GM23338 (cell line): ENCODE measurements around the gene KCNIP3. TPM values are rescaled to one million over a fixed set of nuclear protein-coding genes. Genes with fewer than 3 reads are reported as not detected.

ENCODE experiments used
- ATAC-seq: fragments of 200-7000 bp; cut with Tn5 transposase; 3 replicates; pipeline ENCODE4 v1.9.1; 2020
- DNase-seq: peaks from one replicate; pipeline ENCODE4 v3.0.0-alpha.2; 2015; ENCODE audit warnings: low spot score
- H2AFZ ChIP-seq: fragments of 200-600 bp; sonication (generic); 2 replicates; pipeline ENCODE4 v1.8.0; 2016; ENCODE audit warnings: antibody characterized with exemption, mild to moderate bottlenecking, moderate library complexity
- H3F3A ChIP-seq: fragments of 200-600 bp; sonication (generic); replicated peaks from 2 replicates; pipeline ENCODE4 v1.8.0; 2017; ENCODE audit warnings: antibody characterized with exemption, mixed run types, low read depth
- H3K27ac ChIP-seq: fragments of 200-600 bp; sonication (generic); 2 replicates; pipeline ENCODE4 v1.6.1; 2016; ENCODE audit warnings: low read depth
- H3K27me3 ChIP-seq: fragments of 200-600 bp; sonication (generic); 2 replicates; pipeline ENCODE4 v1.8.0; 2016; ENCODE audit warnings: mild to moderate bottlenecking, mixed run types, moderate library complexity; ENCODE audit not compliant: insufficient read depth
- H3K36me3 ChIP-seq: fragments of 200-600 bp; sonication (generic); 2 replicates; pipeline ENCODE4 v1.8.0; 2016; ENCODE audit warnings: mild to moderate bottlenecking; ENCODE audit not compliant: insufficient read depth
- H3K4me1 ChIP-seq: fragments of 200-600 bp; sonication (generic); 2 replicates; pipeline ENCODE4 v1.8.0; 2016; ENCODE audit warnings: mild to moderate bottlenecking, moderate library complexity; ENCODE audit not compliant: insufficient read depth
- H3K4me2 ChIP-seq: fragments of 200-600 bp; sonication (generic); 2 replicates; pipeline ENCODE4 v1.7.1; 2017; ENCODE audit warnings: mixed run types
- H3K4me3 ChIP-seq: fragments of 200-600 bp; sonication (generic); 2 replicates; pipeline ENCODE4 v1.6.1; 2016; ENCODE audit warnings: mixed run types
- H3K79me2 ChIP-seq: fragments of 200-600 bp; sonication (generic); replicated peaks from 2 replicates; pipeline ENCODE4 v1.8.0; 2017; ENCODE audit warnings: mild to moderate bottlenecking; ENCODE audit not compliant: insufficient read depth
- H3K9me2 ChIP-seq: fragments of 200-600 bp; sonication (generic); 2 replicates; pipeline ENCODE4 v1.8.0; 2017; ENCODE audit not compliant: insufficient read depth
- H4K20me1 ChIP-seq: fragments of 200-600 bp; sonication (generic); replicated peaks from 2 replicates; pipeline ENCODE4 v1.8.0; 2017; ENCODE audit warnings: mild to moderate bottlenecking; ENCODE audit not compliant: insufficient read depth
- H3K27ac Mint-ChIP-seq: 2 replicates; pipeline ENCODE4 v1.8.0; 2020; ENCODE audit warnings: inconsistent platforms, mild to moderate bottlenecking, moderate library complexity, mixed read lengths
- H3K27me3 Mint-ChIP-seq: 3 replicates; pipeline ENCODE4 v1.8.0; 2022; ENCODE audit warnings: low read depth, mild to moderate bottlenecking, moderate library complexity, mixed read lengths, inconsistent platforms; ENCODE audit not compliant: insufficient read depth, poor library complexity
- H3K36me3 Mint-ChIP-seq: 3 replicates; pipeline ENCODE4 v1.8.0; 2021; ENCODE audit warnings: low read depth, mild to moderate bottlenecking, inconsistent platforms, moderate library complexity, mixed read lengths
- H3K4me1 Mint-ChIP-seq: 3 replicates; pipeline ENCODE4 v1.8.0; 2020; ENCODE audit warnings: mild to moderate bottlenecking, inconsistent platforms, mixed read lengths
- H3K4me3 Mint-ChIP-seq: 3 replicates; pipeline ENCODE4 v1.8.0; 2021; ENCODE audit warnings: moderate library complexity, mild to moderate bottlenecking, inconsistent platforms, mixed read lengths
- H3K9me3 Mint-ChIP-seq: 3 replicates; pipeline ENCODE4 v1.8.0; 2020; ENCODE audit warnings: moderate library complexity, mild to moderate bottlenecking, inconsistent platforms, mixed read lengths
- POLR2AphosphoS5 ChIP-seq: IDR thresholded peaks from 2 replicates; pipeline ENCODE4 v1.6.1; 2016; ENCODE audit warnings: antibody characterized with exemption, low read depth
- ZNF114 ChIP-seq: fragments of 250-450 bp; sonication (Bioruptor Pico); IDR thresholded peaks from 2 replicates; pipeline ENCODE4 v1.5.0; 2020; ENCODE audit warnings: mild to moderate bottlenecking, moderate library complexity
- polyA plus RNA-seq: library from polyadenylated mRNA; unstranded; fragments of >200 nt; fragmentation: Nextera tagmentation; extraction: Ambion mirVana; gene quantifications from 2 replicates; pipeline ENCODE4 v1.2.1, GENCODE V29; 2016
- total RNA-seq: library from RNA; depleted of rRNA; stranded (reverse); fragments of >200 nt; shearing (Covaris generic); gene quantifications from 2 replicates; pipeline ENCODE4 v1.2.3, GENCODE V29; 2014
- TF ChIP-seq, protein P1 (sequence below): IDR thresholded peaks from 2 replicates; pipeline ENCODE4 v1.6.1; 2016; ENCODE audit warnings: antibody characterized with exemption
- TF ChIP-seq, protein P2 (sequence below), 2 experiments: fragments of 200-600 bp in 1 of 2; sonication (generic) in 1 of 2; conservative IDR thresholded peaks; 2 replicates each; pipeline versions ENCODE4 v1.5.1 to v1.6.1; 2016 to 2017; ENCODE audit warnings: antibody characterized with exemption in 2 of 2, low read depth in 2 of 2, mild to moderate bottlenecking in 2 of 2, moderate library complexity in 1 of 2
- TF ChIP-seq, protein P3 (sequence below): fragments of 250-450 bp; sonication (Bioruptor Pico); IDR thresholded peaks from 2 replicates; pipeline ENCODE4 v1.5.0; 2020; ENCODE audit warnings: mild to moderate bottlenecking, moderate library complexity

KCNIP3 gene
- total and polyA plus RNA-seq, 2 experiments from 2014 or later: 0.32 to 0.83 TPM

DNA sequence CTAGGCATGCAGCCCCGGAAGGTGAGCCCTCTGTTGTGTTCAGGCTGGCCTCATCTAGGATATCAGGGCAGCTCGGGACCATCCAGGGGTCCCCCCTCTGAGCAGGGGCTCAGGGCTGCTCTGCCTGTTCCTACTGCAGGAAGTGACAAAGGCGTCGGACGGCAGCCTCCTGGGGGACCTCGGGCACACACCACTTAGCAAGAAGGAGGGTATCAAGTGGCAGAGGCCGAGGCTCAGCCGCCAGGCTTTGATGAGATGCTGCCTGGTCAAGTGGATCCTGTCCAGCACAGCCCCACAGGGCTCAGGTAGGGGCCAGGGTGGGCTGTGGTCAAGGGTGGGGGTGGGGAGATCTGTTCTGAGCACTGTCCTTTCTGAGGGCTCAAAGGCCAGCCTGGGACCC is 13.1 kb downstream of the KCNIP3 start (continued):
- TF ChIP-seq, protein P1, sequence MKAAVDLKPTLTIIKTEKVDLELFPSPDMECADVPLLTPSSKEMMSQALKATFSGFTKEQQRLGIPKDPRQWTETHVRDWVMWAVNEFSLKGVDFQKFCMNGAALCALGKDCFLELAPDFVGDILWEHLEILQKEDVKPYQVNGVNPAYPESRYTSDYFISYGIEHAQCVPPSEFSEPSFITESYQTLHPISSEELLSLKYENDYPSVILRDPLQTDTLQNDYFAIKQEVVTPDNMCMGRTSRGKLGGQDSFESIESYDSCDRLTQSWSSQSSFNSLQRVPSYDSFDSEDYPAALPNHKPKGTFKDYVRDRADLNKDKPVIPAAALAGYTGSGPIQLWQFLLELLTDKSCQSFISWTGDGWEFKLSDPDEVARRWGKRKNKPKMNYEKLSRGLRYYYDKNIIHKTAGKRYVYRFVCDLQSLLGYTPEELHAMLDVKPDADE: no peak
- TF ChIP-seq, protein P2, sequence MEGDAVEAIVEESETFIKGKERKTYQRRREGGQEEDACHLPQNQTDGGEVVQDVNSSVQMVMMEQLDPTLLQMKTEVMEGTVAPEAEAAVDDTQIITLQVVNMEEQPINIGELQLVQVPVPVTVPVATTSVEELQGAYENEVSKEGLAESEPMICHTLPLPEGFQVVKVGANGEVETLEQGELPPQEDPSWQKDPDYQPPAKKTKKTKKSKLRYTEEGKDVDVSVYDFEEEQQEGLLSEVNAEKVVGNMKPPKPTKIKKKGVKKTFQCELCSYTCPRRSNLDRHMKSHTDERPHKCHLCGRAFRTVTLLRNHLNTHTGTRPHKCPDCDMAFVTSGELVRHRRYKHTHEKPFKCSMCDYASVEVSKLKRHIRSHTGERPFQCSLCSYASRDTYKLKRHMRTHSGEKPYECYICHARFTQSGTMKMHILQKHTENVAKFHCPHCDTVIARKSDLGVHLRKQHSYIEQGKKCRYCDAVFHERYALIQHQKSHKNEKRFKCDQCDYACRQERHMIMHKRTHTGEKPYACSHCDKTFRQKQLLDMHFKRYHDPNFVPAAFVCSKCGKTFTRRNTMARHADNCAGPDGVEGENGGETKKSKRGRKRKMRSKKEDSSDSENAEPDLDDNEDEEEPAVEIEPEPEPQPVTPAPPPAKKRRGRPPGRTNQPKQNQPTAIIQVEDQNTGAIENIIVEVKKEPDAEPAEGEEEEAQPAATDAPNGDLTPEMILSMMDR (conservative IDR thresholded peaks at IDR 0.05; ENCODE audit: low read depth in 2 of 2): no peak

DNA sequence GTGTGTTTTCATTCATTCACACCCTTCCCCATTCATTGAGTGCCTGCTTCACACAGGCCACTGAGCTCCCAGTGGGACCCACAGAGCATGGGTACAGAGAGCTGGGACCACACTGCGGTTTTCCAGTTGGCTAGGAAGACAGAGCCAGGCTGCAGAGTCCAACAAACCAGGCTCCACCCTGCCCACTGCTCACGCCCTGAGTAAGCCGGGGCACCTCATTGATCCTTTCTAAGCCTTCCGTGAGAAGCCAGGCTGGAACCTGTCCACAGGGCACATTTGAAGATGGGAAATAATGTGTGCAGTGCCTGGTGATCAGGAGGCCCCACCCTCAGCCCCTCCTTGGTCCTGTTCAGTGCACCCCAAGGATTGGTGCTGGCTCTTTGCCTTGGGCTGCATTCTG is 13.5 kb downstream of the KCNIP3 start:
- Mint-ChIP-seq H3K9me3 (no peaks in the 10 kb centered on the region), H3K4me1 (peaks cover 10% of the 10 kb centered on the region), H3K36me3 (no peaks in the 10 kb centered on the region), H3K4me3 (no peak overlapping the region), H3K27ac (no peak overlapping the region), H3K27me3 (peaks cover 23% of the 10 kb centered on the region)
- no peak overlapping the region for H3K4me3 ChIP-seq
- no peak overlapping the region for H3K4me2 ChIP-seq
- no peak overlapping the region for H3K27ac ChIP-seq
- no peaks in the 10 kb centered on the region for H4K20me1 ChIP-seq
- TF ChIP-seq POLR2AphosphoS5 (no peak), ZNF114 (no peak)
- TF ChIP-seq, protein P3, sequence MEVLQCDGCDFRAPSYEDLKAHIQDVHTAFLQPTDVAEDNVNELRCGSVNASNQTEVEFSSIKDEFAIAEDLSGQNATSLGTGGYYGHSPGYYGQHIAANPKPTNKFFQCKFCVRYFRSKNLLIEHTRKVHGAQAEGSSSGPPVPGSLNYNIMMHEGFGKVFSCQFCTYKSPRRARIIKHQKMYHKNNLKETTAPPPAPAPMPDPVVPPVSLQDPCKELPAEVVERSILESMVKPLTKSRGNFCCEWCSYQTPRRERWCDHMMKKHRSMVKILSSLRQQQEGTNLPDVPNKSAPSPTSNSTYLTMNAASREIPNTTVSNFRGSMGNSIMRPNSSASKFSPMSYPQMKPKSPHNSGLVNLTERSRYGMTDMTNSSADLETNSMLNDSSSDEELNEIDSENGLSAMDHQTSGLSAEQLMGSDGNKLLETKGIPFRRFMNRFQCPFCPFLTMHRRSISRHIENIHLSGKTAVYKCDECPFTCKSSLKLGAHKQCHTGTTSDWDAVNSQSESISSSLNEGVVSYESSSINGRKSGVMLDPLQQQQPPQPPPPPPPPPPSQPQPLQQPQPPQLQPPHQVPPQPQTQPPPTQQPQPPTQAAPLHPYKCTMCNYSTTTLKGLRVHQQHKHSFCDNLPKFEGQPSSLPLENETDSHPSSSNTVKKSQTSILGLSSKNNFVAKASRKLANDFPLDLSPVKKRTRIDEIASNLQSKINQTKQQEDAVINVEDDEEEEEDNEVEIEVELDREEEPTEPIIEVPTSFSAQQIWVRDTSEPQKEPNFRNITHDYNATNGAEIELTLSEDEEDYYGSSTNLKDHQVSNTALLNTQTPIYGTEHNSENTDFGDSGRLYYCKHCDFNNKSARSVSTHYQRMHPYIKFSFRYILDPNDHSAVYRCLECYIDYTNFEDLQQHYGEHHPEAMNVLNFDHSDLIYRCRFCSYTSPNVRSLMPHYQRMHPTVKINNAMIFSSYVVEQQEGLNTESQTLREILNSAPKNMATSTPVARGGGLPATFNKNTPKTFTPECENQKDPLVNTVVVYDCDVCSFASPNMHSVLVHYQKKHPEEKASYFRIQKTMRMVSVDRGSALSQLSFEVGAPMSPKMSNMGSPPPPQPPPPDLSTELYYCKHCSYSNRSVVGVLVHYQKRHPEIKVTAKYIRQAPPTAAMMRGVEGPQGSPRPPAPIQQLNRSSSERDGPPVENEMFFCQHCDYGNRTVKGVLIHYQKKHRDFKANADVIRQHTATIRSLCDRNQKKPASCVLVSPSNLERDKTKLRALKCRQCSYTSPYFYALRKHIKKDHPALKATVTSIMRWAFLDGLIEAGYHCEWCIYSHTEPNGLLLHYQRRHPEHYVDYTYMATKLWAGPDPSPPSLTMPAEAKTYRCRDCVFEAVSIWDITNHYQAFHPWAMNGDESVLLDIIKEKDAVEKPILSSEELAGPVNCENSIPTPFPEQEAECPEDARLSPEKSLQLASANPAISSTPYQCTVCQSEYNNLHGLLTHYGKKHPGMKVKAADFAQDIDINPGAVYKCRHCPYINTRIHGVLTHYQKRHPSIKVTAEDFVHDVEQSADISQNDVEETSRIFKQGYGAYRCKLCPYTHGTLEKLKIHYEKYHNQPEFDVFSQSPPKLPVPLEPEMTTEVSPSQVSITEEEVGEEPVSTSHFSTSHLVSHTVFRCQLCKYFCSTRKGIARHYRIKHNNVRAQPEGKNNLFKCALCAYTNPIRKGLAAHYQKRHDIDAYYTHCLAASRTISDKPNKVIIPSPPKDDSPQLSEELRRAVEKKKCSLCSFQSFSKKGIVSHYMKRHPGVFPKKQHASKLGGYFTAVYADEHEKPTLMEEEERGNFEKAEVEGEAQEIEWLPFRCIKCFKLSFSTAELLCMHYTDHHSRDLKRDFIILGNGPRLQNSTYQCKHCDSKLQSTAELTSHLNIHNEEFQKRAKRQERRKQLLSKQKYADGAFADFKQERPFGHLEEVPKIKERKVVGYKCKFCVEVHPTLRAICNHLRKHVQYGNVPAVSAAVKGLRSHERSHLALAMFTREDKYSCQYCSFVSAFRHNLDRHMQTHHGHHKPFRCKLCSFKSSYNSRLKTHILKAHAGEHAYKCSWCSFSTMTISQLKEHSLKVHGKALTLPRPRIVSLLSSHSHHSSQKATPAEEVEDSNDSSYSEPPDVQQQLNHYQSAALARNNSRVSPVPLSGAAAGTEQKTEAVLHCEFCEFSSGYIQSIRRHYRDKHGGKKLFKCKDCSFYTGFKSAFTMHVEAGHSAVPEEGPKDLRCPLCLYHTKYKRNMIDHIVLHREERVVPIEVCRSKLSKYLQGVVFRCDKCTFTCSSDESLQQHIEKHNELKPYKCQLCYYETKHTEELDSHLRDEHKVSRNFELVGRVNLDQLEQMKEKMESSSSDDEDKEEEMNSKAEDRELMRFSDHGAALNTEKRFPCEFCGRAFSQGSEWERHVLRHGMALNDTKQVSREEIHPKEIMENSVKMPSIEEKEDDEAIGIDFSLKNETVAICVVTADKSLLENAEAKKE (CRISPR knock-in tag): no peak
- ATAC-seq (no peak), DNase-seq (no peak)
- no peaks in the 10 kb centered on the region for H3K9me2 ChIP-seq
- H3F3A ChIP-seq: no peaks in the 10 kb centered on the region
- H3K4me1 ChIP-seq: no peaks in the 10 kb centered on the region
- no peaks in the 10 kb centered on the region for H3K27me3 ChIP-seq
- H3K79me2 ChIP-seq: no peaks in the 10 kb centered on the region
- H2AFZ ChIP-seq: no peak overlapping the region
- H3K36me3 ChIP-seq: no peaks in the 10 kb centered on the region
